NCI-H510A treated with DMSO at 0.1 percent for 48 hours (cell line): Measurements from ENCODE around the gene C10orf67.
"Not testable (repeated sequence)": the region's sequence is repeated elsewhere in the genome, so short reads cannot be mapped to it uniquely, and the experiment has no call there.

Experiments used
- DNase-seq: peaks from one replicate; lab custom pipeline; 2025; lab: John Stamatoyannopoulos, UW

C10orf67 gene

GRCh38 chr10:23263441-23264164, 81.0 kb downstream of the C10orf67 start:
- no peak for DNase-seq

GRCh38 chr10:23262928-23263327, 81.7 kb downstream of the C10orf67 start:
- DNase-seq: no peak

- no peak for DNase-seq
These were observed 86.1 kb downstream of the C10orf67 start for GRCh38 chr10:23258516-23258915.

GRCh38 chr10:23253780-23254179, 90.8 kb downstream of the C10orf67 start:
- DNase-seq: no peak

GRCh38 chr10:23252859-23253258, 91.7 kb downstream of the C10orf67 start:
- not testable (repeated sequence) for DNase-seq

- DNase-seq: not testable (repeated sequence)
These were observed 102.8 kb downstream of the C10orf67 start for GRCh38 chr10:23241779-23242178.

GRCh38 chr10:23238015-23238414, 106.6 kb downstream of the C10orf67 start:
- no peak for DNase-seq

- no peak for DNase-seq
These were observed 114.0 kb downstream of the C10orf67 start for GRCh38 chr10:23230582-23230981.

GRCh38 chr10:23217471-23217870, 127.1 kb downstream of the C10orf67 start:
- DNase-seq: no peak

GRCh38 chr10:23205972-23206642, 138.5 kb downstream of the C10orf67 start:
- no peak for DNase-seq

- DNase-seq: no peak
These were observed 139.8 kb downstream of the C10orf67 start for GRCh38 chr10:23204773-23205172.

- no peak for DNase-seq
These were observed 140.9 kb downstream of the C10orf67 start for GRCh38 chr10:23203369-23204325.

- no peak for DNase-seq
These were observed 141.8 kb downstream of the C10orf67 start for GRCh38 chr10:23202779-23203178.

GRCh38 chr10:23201837-23202236, 142.8 kb downstream of the C10orf67 start:
- no peak for DNase-seq

GRCh38 chr10:23200997-23201652, 143.5 kb downstream of the C10orf67 start:
- no peak for DNase-seq

GRCh38 chr10:23200586-23200985, 144.0 kb downstream of the C10orf67 start:
- DNase-seq: no peak

- no peak for DNase-seq
These were observed 144.7 kb downstream of the C10orf67 start for GRCh38 chr10:23199768-23200511.

- no peak for DNase-seq
These were observed 145.4 kb downstream of the C10orf67 start for GRCh38 chr10:23198940-23199767.

- no peak for DNase-seq
These were observed 146.0 kb downstream of the C10orf67 start for GRCh38 chr10:23198610-23198939.

GRCh38 chr10:23197416-23197861, 147.2 kb downstream of the C10orf67 start:
- DNase-seq: no peak
